ENCODE results near the gene CCDC91. TPM values are rescaled to one million over a fixed set of nuclear protein-coding genes. Genes with fewer than 3 reads are reported as not detected.
A peak's percentile ranks its signal among the peaks of the same experiment; 100 is the strongest.

CCDC91 gene
- total and polyA plus RNA-seq, 9 of the 15 experiments (the other 6 are each of a cell fraction or from before 2014, with no cell fraction given) = 10.1 to 31.1 (median 26.3) TPM

GRCh38 chr12:28242496-28243309, 52.4 kb downstream of the CCDC91 start (continued):
- no peak for TF ChIP-seq PATZ1 (CRISPR knock-in tag; IDR thresholded peaks at IDR 0.05; ENCODE audit: borderline replicate concordance)
- TF ChIP-seq, protein P1, sequence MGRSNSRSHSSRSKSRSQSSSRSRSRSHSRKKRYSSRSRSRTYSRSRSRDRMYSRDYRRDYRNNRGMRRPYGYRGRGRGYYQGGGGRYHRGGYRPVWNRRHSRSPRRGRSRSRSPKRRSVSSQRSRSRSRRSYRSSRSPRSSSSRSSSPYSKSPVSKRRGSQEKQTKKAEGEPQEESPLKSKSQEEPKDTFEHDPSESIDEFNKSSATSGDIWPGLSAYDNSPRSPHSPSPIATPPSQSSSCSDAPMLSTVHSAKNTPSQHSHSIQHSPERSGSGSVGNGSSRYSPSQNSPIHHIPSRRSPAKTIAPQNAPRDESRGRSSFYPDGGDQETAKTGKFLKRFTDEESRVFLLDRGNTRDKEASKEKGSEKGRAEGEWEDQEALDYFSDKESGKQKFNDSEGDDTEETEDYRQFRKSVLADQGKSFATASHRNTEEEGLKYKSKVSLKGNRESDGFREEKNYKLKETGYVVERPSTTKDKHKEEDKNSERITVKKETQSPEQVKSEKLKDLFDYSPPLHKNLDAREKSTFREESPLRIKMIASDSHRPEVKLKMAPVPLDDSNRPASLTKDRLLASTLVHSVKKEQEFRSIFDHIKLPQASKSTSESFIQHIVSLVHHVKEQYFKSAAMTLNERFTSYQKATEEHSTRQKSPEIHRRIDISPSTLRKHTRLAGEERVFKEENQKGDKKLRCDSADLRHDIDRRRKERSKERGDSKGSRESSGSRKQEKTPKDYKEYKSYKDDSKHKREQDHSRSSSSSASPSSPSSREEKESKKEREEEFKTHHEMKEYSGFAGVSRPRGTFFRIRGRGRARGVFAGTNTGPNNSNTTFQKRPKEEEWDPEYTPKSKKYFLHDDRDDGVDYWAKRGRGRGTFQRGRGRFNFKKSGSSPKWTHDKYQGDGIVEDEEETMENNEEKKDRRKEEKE (IDR thresholded peaks at IDR 0.05; ENCODE audit: borderline replicate concordance in 1 of 2, control insufficient read depth in 1 of 2, low read depth in 2 of 2, low read length in 1 of 2) = peak in 1 of 2 experiments; percentile 57; a peak in 1 of 4 replicates
- peak; percentile 72; the same call in 1 of the 2 replicates for TF ChIP-seq SMAD4 (CRISPR knock-in tag; conservative IDR thresholded peaks at IDR 0.05)
- 0 out of 2 replicates have a peak, but pooled peaks have one; percentile 5 for TF ChIP-seq ZNF583 (CRISPR knock-in tag; IDR thresholded peaks at IDR 0.05)
- TF ChIP-seq ZFP30 (CRISPR knock-in tag; IDR thresholded peaks at IDR 0.05; ENCODE audit: borderline replicate concordance) = no peak
- TF ChIP-seq, protein P2, sequence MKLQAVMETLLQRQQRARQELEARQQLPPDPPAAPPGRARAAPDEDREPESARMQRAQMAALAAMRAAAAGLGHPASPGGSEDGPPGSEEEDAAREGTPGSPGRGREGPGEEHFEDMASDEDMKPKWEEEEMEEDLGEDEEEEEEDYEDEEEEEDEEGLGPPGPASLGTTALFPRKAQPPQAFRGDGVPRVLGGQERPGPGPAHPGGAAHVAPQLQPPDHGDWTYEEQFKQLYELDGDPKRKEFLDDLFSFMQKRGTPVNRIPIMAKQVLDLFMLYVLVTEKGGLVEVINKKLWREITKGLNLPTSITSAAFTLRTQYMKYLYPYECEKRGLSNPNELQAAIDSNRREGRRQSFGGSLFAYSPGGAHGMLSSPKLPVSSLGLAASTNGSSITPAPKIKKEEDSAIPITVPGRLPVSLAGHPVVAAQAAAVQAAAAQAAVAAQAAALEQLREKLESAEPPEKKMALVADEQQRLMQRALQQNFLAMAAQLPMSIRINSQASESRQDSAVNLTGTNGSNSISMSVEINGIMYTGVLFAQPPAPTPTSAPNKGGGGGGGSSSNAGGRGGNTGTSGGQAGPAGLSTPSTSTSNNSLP (IDR thresholded peaks at IDR 0.05; ENCODE audit: borderline replicate concordance, low read depth, low read length) = 0 out of 2 replicates have a peak, but pooled peaks have one; percentile 39
- no peak for TF ChIP-seq FOXA3 (CRISPR knock-in tag; conservative IDR thresholded peaks at IDR 0.05 in 1 of 2, IDR thresholded peaks at IDR 0.05 in 1 of 2)
- TF ChIP-seq, protein P3, sequence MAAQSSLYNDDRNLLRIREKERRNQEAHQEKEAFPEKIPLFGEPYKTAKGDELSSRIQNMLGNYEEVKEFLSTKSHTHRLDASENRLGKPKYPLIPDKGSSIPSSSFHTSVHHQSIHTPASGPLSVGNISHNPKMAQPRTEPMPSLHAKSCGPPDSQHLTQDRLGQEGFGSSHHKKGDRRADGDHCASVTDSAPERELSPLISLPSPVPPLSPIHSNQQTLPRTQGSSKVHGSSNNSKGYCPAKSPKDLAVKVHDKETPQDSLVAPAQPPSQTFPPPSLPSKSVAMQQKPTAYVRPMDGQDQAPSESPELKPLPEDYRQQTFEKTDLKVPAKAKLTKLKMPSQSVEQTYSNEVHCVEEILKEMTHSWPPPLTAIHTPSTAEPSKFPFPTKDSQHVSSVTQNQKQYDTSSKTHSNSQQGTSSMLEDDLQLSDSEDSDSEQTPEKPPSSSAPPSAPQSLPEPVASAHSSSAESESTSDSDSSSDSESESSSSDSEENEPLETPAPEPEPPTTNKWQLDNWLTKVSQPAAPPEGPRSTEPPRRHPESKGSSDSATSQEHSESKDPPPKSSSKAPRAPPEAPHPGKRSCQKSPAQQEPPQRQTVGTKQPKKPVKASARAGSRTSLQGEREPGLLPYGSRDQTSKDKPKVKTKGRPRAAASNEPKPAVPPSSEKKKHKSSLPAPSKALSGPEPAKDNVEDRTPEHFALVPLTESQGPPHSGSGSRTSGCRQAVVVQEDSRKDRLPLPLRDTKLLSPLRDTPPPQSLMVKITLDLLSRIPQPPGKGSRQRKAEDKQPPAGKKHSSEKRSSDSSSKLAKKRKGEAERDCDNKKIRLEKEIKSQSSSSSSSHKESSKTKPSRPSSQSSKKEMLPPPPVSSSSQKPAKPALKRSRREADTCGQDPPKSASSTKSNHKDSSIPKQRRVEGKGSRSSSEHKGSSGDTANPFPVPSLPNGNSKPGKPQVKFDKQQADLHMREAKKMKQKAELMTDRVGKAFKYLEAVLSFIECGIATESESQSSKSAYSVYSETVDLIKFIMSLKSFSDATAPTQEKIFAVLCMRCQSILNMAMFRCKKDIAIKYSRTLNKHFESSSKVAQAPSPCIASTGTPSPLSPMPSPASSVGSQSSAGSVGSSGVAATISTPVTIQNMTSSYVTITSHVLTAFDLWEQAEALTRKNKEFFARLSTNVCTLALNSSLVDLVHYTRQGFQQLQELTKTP (IDR thresholded peaks at IDR 0.05; ENCODE audit: low read depth in 1 of 2, partially characterized antibody in 2 of 2) = peak in 1 of 2 experiments; percentile 64
- TF ChIP-seq DNMT1 (IDR thresholded peaks at IDR 0.05) = peak; percentile 62; the same call in 1 of the 2 replicates
- TF ChIP-seq CTBP1 (IDR thresholded peaks at IDR 0.05; ENCODE audit: borderline replicate concordance) = peak; percentile 79; the same call in 1 of the 2 replicates
- TF ChIP-seq BRD9 (IDR thresholded peaks at IDR 0.05; ENCODE audit: low read depth, partially characterized antibody) = peak; percentile 89
- TF ChIP-seq SMARCE1 (IDR thresholded peaks at IDR 0.05) = peak; percentile 97
- no peak for TF ChIP-seq SRF (CRISPR knock-in tag; IDR thresholded peaks at IDR 0.05)
- peak; percentile 95 for TF ChIP-seq TCF3 (CRISPR knock-in tag; IDR thresholded peaks at IDR 0.05)
